HepG2 (cell line): ENCODE data around the gene PDZD7. TPM values are rescaled to one million over a fixed set of nuclear protein-coding genes. Genes with fewer than 3 reads are reported as not detected.

Source experiments
- ATAC-seq: fragments of 200-7000 bp; cut with Tn5 transposase; 3 replicates; pipeline ENCODE4 v1.9.1; 2020; ENCODE audit warnings: mild to moderate bottlenecking, moderate library complexity
- BruUV-seq: library from RNA; stranded (reverse); fragments of 400-500 nt; replicated peaks from 2 replicates; lab custom pipeline; 2021; lab: Mats Ljungman, UMichigan
- CTCF ChIA-PET: fragments of 300-600 bp; formaldehyde crosslinking; extraction: SDS; loops from one replicate; lab custom pipeline; 2021; ENCODE audit warnings: low total read pairs, inconsistent platforms, low intra/inter-chr PET ratio; lab: Yijun Ruan, JAX
- POLR2A ChIA-PET: fragments of 350-600 bp; sonication (Branson Sonifier 250); formaldehyde crosslinking; loops from one replicate; lab custom pipeline; 2020; ENCODE audit warnings: antibody characterized with exemption, inconsistent platforms; lab: Yijun Ruan, JAX
- DNase-seq: peaks from one replicate; pipeline ENCODE4 v3.0.0-alpha.2; 2015; ENCODE audit warnings: low spot score
- FAIRE-seq: peaks from 3 replicates; lab custom pipeline; 2011; peaks lifted over from hg19 to GRCh38; lab: Jason Lieb, UNC
- H2AFZ ChIP-seq: one replicate; pipeline ENCODE4 v1.6.1; 2011; ENCODE audit warnings: low read length, inconsistent platforms
- H3K27ac ChIP-seq: fragments of 300-600 bp; 3 replicates; pipeline ENCODE4 v1.8.0; 2011; ENCODE audit warnings: mixed run types, mild to moderate bottlenecking, mixed read lengths, low read length, inconsistent platforms; ENCODE audit not compliant: insufficient read depth; ENCODE audit errors: extremely low read length
- H3K27me3 ChIP-seq, 2 experiments: fragments of 200-600 bp in 1 of 2; 2 replicates in 1 of 2; 3 replicates in 1 of 2; pipeline versions ENCODE4 v1.6.0 to v1.8.0; 2011; ENCODE audit warnings: low read length in 2 of 2, mild to moderate bottlenecking in 2 of 2, moderate library complexity in 2 of 2, inconsistent platforms in 1 of 2; ENCODE audit not compliant: insufficient read depth in 2 of 2, control insufficient read depth in 1 of 2
- H3K36me3 ChIP-seq, 2 experiments: fragments of 200-600 bp in 1 of 2; replicated peaks in 1 of 2; 2 replicates in 1 of 2; 3 replicates in 1 of 2; pipeline versions ENCODE4 v1.5.1 to v1.8.0; 2011; ENCODE audit warnings: low read length in 2 of 2, inconsistent platforms in 1 of 2; ENCODE audit not compliant: insufficient read depth in 2 of 2, control insufficient read depth in 1 of 2
- H3K4me1 ChIP-seq: 2 replicates; pipeline ENCODE4 v1.5.1; 2012; ENCODE audit warnings: low read length, inconsistent platforms; ENCODE audit not compliant: insufficient read depth
- H3K4me2 ChIP-seq: 2 replicates; pipeline ENCODE4 v1.6.0; 2011; ENCODE audit warnings: low read depth, low read length, inconsistent platforms
- H3K4me3 ChIP-seq, 3 experiments: fragments of 200-600 bp in 1 of 3; sonication (generic), shearing (Covaris generic) in 1 of 3; replicated peaks in 1 of 3; 2 replicates each; pipeline ENCODE4 v1.5.1; 2011 to 2016; ENCODE audit warnings: low read length in 3 of 3, inconsistent platforms in 2 of 3, low read depth in 2 of 3, mild to moderate bottlenecking in 2 of 3, control low read depth in 1 of 3, mixed read lengths in 1 of 3; ENCODE audit not compliant: insufficient read depth in 1 of 3
- H3K79me2 ChIP-seq: one replicate; pipeline ENCODE4 v1.6.1; 2011; ENCODE audit warnings: low read length, inconsistent platforms; ENCODE audit not compliant: insufficient read depth
- H3K9ac ChIP-seq: 2 replicates; pipeline ENCODE4 v1.6.0; 2011; ENCODE audit warnings: mild to moderate bottlenecking, low read depth, low read length, inconsistent platforms; ENCODE audit not compliant: insufficient read depth
- H3K9me3 ChIP-seq: 2 replicates; pipeline ENCODE4 v1.5.1; 2012; ENCODE audit warnings: mild to moderate bottlenecking, low read length
- H4K20me1 ChIP-seq: 2 replicates; pipeline ENCODE4 v1.6.0; 2011; ENCODE audit warnings: inconsistent platforms, mild to moderate bottlenecking, low read length, moderate library complexity; ENCODE audit not compliant: insufficient read depth
- FOXA3 ChIP-seq: IDR thresholded peaks from 2 replicates; pipeline ENCODE4 v1.6.1; 2016; ENCODE audit warnings: missing genetic modification reagents, missing compliant biosample characterization
- HNRNPL ChIP-seq: fragments of 200-400 bp; formaldehyde crosslinking; IDR thresholded peaks from 2 replicates; pipeline ENCODE4 v1.6.1; 2017; ENCODE audit warnings: mild to moderate bottlenecking, low read depth, low read length
- MED13 ChIP-seq: sonication (generic); formaldehyde crosslinking; IDR thresholded peaks from 2 replicates; pipeline ENCODE4 v1.5.0; 2020; ENCODE audit warnings: missing genetic modification reagents
- NPAS2 ChIP-seq: sonication (generic); formaldehyde crosslinking; IDR thresholded peaks from 2 replicates; pipeline ENCODE4 v1.8.0; 2022; ENCODE audit warnings: mild to moderate bottlenecking, missing genetic modification reagents, borderline replicate concordance
- NR2F6 ChIP-seq, 2 experiments: IDR thresholded peaks; 2 replicates each; pipeline ENCODE4 v1.6.1; 2016; ENCODE audit warnings: antibody characterized with exemption in 1 of 2, mild to moderate bottlenecking in 1 of 2
- ONECUT2 ChIP-seq: sonication (generic); formaldehyde crosslinking; IDR thresholded peaks from 2 replicates; pipeline ENCODE4 v1.4.0; 2020; ENCODE audit warnings: missing genetic modification reagents
- PCBP2 ChIP-seq: fragments of 200-400 bp; formaldehyde crosslinking; optimal IDR thresholded peaks from 2 replicates; pipeline ENCODE3; 2018; ENCODE audit warnings: low read length, low read depth; ENCODE audit not compliant: poor library complexity, severe bottlenecking
- POLR2A ChIP-seq, 2 experiments: IDR thresholded peaks; 2 replicates each; pipeline ENCODE4 v1.6.1; 2011; ENCODE audit warnings: low read depth in 2 of 2, low read length in 2 of 2, mild to moderate bottlenecking in 1 of 2, moderate library complexity in 1 of 2; ENCODE audit not compliant: insufficient read depth in 1 of 2
- RBFOX2 ChIP-seq: fragments of 200-400 bp; formaldehyde crosslinking; IDR thresholded peaks from 2 replicates; pipeline ENCODE4 v1.6.1; 2017; ENCODE audit warnings: low read depth, mild to moderate bottlenecking, low read length
- SMARCC2 ChIP-seq: fragments of 450-650 bp; IDR thresholded peaks from 2 replicates; pipeline ENCODE4 v1.6.1; 2017; ENCODE audit warnings: antibody characterized with exemption, mild to moderate bottlenecking
- TBL1XR1 ChIP-seq: fragments of 150-350 bp; IDR thresholded peaks from 2 replicates; pipeline ENCODE4 v1.6.1; 2014; ENCODE audit warnings: borderline replicate concordance, low read length; ENCODE audit not compliant: partially characterized antibody
- ZBTB38 ChIP-seq: sonication (generic); formaldehyde crosslinking; IDR thresholded peaks from 2 replicates; pipeline ENCODE4 v1.5.1; 2020; ENCODE audit warnings: mild to moderate bottlenecking, missing genetic modification reagents
- ZNF138 ChIP-seq: sonication (generic); formaldehyde crosslinking; IDR thresholded peaks from 2 replicates; pipeline ENCODE4 v1.5.0; 2020; ENCODE audit warnings: mild to moderate bottlenecking, low read depth, missing genetic modification reagents
- ZNF549 ChIP-seq: sonication (generic); formaldehyde crosslinking; IDR thresholded peaks from 2 replicates; pipeline ENCODE4 v1.5.0; 2020; ENCODE audit warnings: missing genetic modification reagents
- ZNF75D ChIP-seq: sonication (generic); formaldehyde crosslinking; IDR thresholded peaks from 2 replicates; pipeline ENCODE4 v1.8.1; 2023; ENCODE audit warnings: missing genetic modification reagents, mild to moderate bottlenecking, borderline replicate concordance
- WGBS: methylation state at CpG from one replicate; pipeline ENCODE4 v1.1.6; 2017; ENCODE audit warnings: low lambda C conversion rate; 5-methylcytosine and 5-hydroxymethylcytosine counted together
- in situ Hi-C: cut with HindIII; loops from 2 replicates; pipeline ENCODE4 v1.10.0; 2017; ENCODE audit warnings: low pct_unique_long_range_greater_than_20kb; ENCODE audit not compliant: extremely low pct_ligation_motif_present
- intact Hi-C: fragments of 100-400 bp; cut with micrococcal nuclease; formaldehyde crosslinking; loops from one replicate; pipeline ENCODE4 v1.10.0; 2022; ENCODE audit not compliant: unreplicated experiment
- polyA plus RNA-seq, 8 experiments: library from polyadenylated mRNA; depleted of rRNA in 3 of 8; stranded (reverse) in 7 of 8; unstranded in 1 of 8; fragments of >200 nt; fragmentation: Illumina TruSeq in 4 of 8; extraction: Trizol in 4 of 8; gene quantifications; 2 replicates each; pipeline versions ENCODE4 v1.2.1 to v1.2.3, GENCODE V29; 2011 to 2016; ENCODE audit warnings: low read depth in 4 of 8, missing spikeins in 1 of 8, mixed read lengths in 1 of 8; ENCODE audit not compliant: insufficient read depth in 1 of 8
- total RNA-seq, 5 experiments: library from RNA; depleted of rRNA; stranded (reverse); fragments of >200 nt; fragmentation: Illumina TruSeq; extraction: Trizol; gene quantifications; 2 replicates each; pipeline ENCODE4 v1.2.3, GENCODE V29; 2016; ENCODE audit warnings: low read depth in 1 of 5
- TF ChIP-seq, protein P1 (sequence below): sonication (generic); formaldehyde crosslinking; IDR thresholded peaks from 2 replicates; pipeline ENCODE4 v1.4.0; 2020; ENCODE audit warnings: missing genetic modification reagents, borderline replicate concordance
- TF ChIP-seq, protein P2 (sequence below): sonication (generic); formaldehyde crosslinking; conservative IDR thresholded peaks from 2 replicates; pipeline ENCODE4 v1.4.0; 2020; ENCODE audit warnings: missing genetic modification reagents
- TF ChIP-seq, protein P3 (sequence below): sonication (generic); formaldehyde crosslinking; IDR thresholded peaks from 2 replicates; pipeline ENCODE4 v1.4.0; 2020; ENCODE audit warnings: mild to moderate bottlenecking, missing genetic modification reagents
- TF ChIP-seq, protein P4 (sequence below): sonication (generic); formaldehyde crosslinking; IDR thresholded peaks from 2 replicates; pipeline ENCODE4 v1.4.0; 2020; ENCODE audit warnings: mild to moderate bottlenecking, missing genetic modification reagents

The PDZD7 gene
- total and polyA plus RNA-seq, 2 of the 13 experiments (the other 11 are each of a cell fraction or from before 2014, with no cell fraction given) = 0.58 to 0.73 TPM

DNA sequence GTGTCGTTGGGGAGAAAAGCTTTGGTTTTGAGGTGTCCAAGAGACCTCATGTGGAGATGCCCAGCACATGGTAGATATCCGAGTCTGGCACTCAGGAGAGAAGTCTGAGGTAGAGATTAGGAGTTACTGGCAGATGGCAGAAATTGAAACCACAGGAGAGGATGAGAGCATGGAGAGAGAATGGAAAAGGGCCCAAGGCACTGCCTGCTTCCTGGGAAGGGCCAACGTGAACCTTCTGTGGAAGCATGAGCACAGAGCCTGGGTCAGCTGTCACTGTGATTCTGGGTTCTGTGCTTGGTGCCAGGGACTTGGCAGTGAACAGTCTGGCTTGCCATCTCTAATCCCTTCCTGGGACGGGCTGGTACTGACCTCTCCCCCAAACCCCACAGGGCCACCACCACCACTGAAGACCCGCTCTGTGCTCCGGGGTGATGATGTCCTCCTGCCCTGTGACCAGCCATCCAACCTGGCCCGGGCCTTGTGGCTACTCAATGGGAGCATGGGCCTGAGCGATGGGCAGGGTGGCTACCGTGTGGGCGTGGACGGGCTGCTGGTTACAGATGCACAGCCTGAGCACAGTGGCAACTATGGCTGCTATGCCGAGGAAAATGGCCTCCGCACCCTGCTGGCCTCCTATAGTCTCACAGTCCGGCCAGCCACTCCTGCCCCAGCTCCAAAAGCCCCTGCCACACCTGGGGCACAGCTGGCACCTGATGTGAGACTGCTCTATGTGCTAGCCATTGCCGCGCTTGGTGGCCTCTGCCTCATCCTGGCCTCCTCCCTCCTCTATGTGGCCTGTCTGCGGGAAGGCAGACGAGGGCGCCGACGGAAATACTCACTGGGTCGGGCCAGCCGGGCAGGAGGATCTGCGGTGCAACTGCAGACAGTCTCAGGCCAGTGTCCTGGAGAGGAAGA lies 47.8 kb downstream of the PDZD7 start:
- no peak overlapping the region for H3K9ac ChIP-seq
- H3K27me3 ChIP-seq = no peaks in the 10 kb centered on the region; a peak in 1 of 5 replicates
- peaks cover 25% of the 10 kb centered on the region for H3K4me1 ChIP-seq
- in situ Hi-C loops (no loop called here), intact Hi-C loops (no loop called here)
- no peak for FAIRE-seq
- peaks cover 18% of the 10 kb centered on the region for H3K79me2 ChIP-seq
- H4K20me1 ChIP-seq = no peaks in the 10 kb centered on the region
- no peak overlapping the region for H2AFZ ChIP-seq
- H3K4me3 ChIP-seq = no peak overlapping the region
- DNase-seq = no peak
- POLR2A ChIA-PET = interaction anchor here (23.0 kb wide), 1 partner anchor 14 kb away, joined by 277 read pairs; the partner anchor contains the start of gene SEMA4G
- peaks cover 20 to 63% of the 10 kb centered on the region in 2 experiments for H3K36me3 ChIP-seq
- CTCF ChIA-PET = no interaction called here
- H3K27ac ChIP-seq = peak overlapping the region; percentile 13
- no TSS peak for BruUV-seq
- no peak overlapping the region for H3K4me2 ChIP-seq
- WGBS = 92% methylated on average over 9 of the region's 24 CpGs
- no peak for ATAC-seq
- no peaks in the 10 kb centered on the region for H3K9me3 ChIP-seq
- 0 out of 2 replicates have a peak, but pooled peaks have one; percentile 47 for TF ChIP-seq ZNF138
- TF ChIP-seq PCBP2 = no peak
- TF ChIP-seq, protein P1, sequence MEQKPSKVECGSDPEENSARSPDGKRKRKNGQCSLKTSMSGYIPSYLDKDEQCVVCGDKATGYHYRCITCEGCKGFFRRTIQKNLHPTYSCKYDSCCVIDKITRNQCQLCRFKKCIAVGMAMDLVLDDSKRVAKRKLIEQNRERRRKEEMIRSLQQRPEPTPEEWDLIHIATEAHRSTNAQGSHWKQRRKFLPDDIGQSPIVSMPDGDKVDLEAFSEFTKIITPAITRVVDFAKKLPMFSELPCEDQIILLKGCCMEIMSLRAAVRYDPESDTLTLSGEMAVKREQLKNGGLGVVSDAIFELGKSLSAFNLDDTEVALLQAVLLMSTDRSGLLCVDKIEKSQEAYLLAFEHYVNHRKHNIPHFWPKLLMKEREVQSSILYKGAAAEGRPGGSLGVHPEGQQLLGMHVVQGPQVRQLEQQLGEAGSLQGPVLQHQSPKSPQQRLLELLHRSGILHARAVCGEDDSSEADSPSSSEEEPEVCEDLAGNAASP (CRISPR knock-in tag) = no peak
- no peak for TF ChIP-seq FOXA3
- TF ChIP-seq, protein P2, sequence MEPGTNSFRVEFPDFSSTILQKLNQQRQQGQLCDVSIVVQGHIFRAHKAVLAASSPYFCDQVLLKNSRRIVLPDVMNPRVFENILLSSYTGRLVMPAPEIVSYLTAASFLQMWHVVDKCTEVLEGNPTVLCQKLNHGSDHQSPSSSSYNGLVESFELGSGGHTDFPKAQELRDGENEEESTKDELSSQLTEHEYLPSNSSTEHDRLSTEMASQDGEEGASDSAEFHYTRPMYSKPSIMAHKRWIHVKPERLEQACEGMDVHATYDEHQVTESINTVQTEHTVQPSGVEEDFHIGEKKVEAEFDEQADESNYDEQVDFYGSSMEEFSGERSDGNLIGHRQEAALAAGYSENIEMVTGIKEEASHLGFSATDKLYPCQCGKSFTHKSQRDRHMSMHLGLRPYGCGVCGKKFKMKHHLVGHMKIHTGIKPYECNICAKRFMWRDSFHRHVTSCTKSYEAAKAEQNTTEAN (CRISPR knock-in tag) = no peak
- TF ChIP-seq ZNF549 = no peak
- no peak for TF ChIP-seq MED13 (CRISPR knock-in tag)
- TF ChIP-seq, protein P3, sequence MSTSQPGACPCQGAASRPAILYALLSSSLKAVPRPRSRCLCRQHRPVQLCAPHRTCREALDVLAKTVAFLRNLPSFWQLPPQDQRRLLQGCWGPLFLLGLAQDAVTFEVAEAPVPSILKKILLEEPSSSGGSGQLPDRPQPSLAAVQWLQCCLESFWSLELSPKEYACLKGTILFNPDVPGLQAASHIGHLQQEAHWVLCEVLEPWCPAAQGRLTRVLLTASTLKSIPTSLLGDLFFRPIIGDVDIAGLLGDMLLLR (CRISPR knock-in tag) = no peak
- no peak for TF ChIP-seq SMARCC2
- TF ChIP-seq RBFOX2 = peak; percentile 66
- no peak for TF ChIP-seq ZBTB38 (CRISPR knock-in tag)
- TF ChIP-seq POLR2A (IDR thresholded peaks at IDR 0.05; ENCODE audit: insufficient read depth in 1 of 2, low read depth in 2 of 2, low read length in 2 of 2) = 0 out of 4 replicates have a peak, but pooled peaks of 1 of the 2 experiments have one; percentile 30
- TF ChIP-seq ONECUT2 (CRISPR knock-in tag) = no peak
- TF ChIP-seq NR2F6 (IDR thresholded peaks at IDR 0.05) = no peak
- TF ChIP-seq NR2F6 (CRISPR knock-in tag; IDR thresholded peaks at IDR 0.05) = no peak
- TF ChIP-seq HNRNPL = no peak
- no peak for TF ChIP-seq TBL1XR1
- TF ChIP-seq ZNF75D (CRISPR knock-in tag) = no peak
- no peak for TF ChIP-seq NPAS2
- TF ChIP-seq, protein P4, sequence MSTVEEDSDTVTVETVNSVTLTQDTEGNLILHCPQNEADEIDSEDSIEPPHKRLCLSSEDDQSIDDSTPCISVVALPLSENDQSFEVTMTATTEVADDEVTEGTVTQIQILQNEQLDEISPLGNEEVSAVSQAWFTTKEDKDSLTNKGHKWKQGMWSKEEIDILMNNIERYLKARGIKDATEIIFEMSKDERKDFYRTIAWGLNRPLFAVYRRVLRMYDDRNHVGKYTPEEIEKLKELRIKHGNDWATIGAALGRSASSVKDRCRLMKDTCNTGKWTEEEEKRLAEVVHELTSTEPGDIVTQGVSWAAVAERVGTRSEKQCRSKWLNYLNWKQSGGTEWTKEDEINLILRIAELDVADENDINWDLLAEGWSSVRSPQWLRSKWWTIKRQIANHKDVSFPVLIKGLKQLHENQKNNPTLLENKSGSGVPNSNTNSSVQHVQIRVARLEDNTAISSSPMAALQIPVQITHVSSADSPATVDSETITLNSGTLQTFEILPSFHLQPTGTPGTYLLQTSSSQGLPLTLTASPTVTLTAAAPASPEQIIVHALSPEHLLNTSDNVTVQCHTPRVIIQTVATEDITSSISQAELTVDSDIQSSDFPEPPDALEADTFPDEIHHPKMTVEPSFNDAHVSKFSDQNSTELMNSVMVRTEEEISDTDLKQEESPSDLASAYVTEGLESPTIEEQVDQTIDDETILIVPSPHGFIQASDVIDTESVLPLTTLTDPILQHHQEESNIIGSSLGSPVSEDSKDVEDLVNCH (CRISPR knock-in tag) = no peak
